Articular chondrocyte of knee joint (primary cell): ENCODE data around the gene MOSMO. TPM values are rescaled to one million over a fixed set of nuclear protein-coding genes. Genes with fewer than 3 reads are reported as not detected.

Experiments used
- total RNA-seq: library from RNA; depleted of rRNA; stranded (reverse); fragments of >200 nt; gene quantifications from 2 replicates; pipeline ENCODE4 v1.2.3, GENCODE V29; 2012

The MOSMO gene
- total RNA-seq, result 16.7 and 17.6 TPM in 2 replicates

DNA sequence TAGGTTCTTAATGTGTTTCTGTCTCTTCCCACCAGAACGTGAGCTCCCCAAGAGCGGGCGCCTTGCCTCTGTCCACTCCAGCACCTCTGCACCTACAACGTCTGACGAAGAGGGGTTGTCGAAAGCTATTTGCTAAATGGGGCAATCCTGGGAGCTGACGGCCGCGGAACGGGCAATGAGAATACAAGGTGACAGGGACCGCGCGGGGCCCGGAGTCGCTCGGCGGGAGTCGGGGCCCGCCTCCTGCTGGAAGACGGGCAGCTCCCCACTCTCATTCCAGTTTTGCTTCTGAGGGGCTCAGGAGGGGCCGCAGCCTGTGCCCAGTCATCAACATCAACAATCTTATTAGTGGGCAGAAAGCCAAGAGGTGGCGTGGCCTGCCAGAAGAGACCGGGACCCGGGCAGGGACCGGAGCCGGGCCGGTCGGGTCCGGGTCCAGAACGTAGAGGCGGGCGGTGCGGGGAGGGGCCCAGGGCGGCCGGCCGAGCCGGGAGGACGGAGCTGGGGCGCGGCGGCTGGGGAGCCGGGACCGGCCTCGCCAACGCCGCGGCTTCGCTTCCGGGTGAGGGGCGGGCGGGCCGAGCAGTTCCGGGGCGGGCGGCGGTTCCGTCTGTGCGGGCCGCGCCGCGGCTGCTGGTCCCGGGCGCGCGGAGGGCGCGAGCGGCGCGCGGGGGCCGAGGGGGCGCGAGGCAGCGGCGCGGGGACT, at the start of gene MOSMO:
Gene MOSMO, plus strand, starts transcription at position 603 of the 706 bp plus-strand sequence. CDS start 191 bp downstream, outside the sequence.

DNA sequence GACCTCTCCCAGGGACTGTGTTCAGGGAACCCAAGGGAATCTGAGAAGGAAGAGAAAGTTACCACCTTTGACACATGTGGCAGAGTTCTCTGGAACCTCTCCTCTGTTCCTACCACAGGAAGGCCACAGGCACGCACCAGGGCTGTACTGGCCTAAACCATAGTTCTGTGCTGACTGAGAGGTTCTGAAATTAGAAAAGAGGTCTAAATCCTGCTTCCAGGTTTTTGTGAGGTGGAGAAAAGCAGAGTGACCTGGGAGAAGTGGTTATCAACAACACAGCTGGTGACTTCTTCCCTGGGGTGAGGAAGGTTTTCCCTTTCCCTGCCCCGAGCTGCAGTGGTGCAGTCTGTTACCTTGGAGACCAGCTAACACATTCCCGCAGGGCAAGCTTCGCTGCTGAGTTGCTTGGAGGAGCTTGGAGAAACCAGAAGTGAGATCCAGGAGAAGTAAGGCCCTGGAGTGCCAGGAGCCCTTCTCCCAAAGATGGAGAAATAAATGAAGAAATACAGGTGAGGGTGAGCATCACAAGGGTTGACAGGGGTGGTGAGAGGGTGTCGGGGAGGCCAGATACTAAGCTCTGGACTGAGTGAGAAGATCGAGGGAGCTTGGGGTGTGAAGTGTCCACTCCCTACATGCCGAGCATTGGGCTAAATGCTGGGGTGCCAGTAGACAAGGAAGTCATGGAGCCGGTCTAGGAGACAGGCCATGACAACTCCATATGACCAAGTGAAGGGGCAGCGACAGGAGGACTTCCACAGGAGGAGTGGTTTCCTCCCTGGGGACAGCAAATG, 84.4 kb downstream of the MOSMO start, which contains the start of gene VWA3A:
Gene VWA3A, plus strand, starts transcription at position 399 of the 791 bp plus-strand sequence. Its CDS starts 97 bp downstream, at position 496.

Other genes with a start within 250 kb of the MOSMO start
- 37.4 and 39.7 TPM in 2 replicates for gene NPIPB4, start 150.4 kb upstream of the MOSMO start, total RNA-seq
- gene UQCRC2, start 54.8 kb upstream of the MOSMO start, total RNA-seq, result 161 and 171 TPM in 2 replicates
- not detected in 2 replicates for gene PDZD9, start 7.0 kb upstream of the MOSMO start, total RNA-seq
- gene VWA3A, start 84.4 kb downstream of the MOSMO start, total RNA-seq, result 0.43 TPM in 1 of 2 replicates, not detected in the other
- not detected in 2 replicates for gene SDR42E2, start 154.4 kb downstream of the MOSMO start, total RNA-seq
- 41.2 and 52.0 TPM in 2 replicates for gene EEF2K, start 198.2 kb downstream of the MOSMO start, total RNA-seq